HS-5 (cell line): ENCODE results near the gene DCDC2.
"Not testable (repeated sequence)": the region's sequence is repeated elsewhere in the genome, so short reads cannot be mapped to it uniquely, and the experiment has no call there.

Experiments used
- DNase-seq: peaks from one replicate; pipeline ENCODE4 v3.0.0-alpha.2; 2012; ENCODE audit warnings: low read depth

DCDC2 gene

GRCh38 chr6:24258214-24258613, 99.6 kb downstream of the DCDC2 start:
- DNase-seq: not testable (repeated sequence)

GRCh38 chr6:24257282-24257681, 100.6 kb downstream of the DCDC2 start:
- no peak for DNase-seq

- no peak for DNase-seq
Observed at GRCh38 chr6:24255676-24256075, 102.2 kb downstream of the DCDC2 start.

- no peak for DNase-seq
Observed at GRCh38 chr6:24253360-24253759, 104.5 kb downstream of the DCDC2 start.

- no peak for DNase-seq
Observed at GRCh38 chr6:24252280-24252679, 105.6 kb downstream of the DCDC2 start.

GRCh38 chr6:24251339-24251738, 106.5 kb downstream of the DCDC2 start:
- DNase-seq: no peak

- no peak for DNase-seq
Observed at GRCh38 chr6:24249926-24250325, 107.9 kb downstream of the DCDC2 start.

GRCh38 chr6:24245275-24245674, 112.6 kb downstream of the DCDC2 start:
- DNase-seq: no peak

GRCh38 chr6:24242924-24243323, 114.9 kb downstream of the DCDC2 start:
- no peak for DNase-seq

- not testable (repeated sequence) for DNase-seq
Observed at GRCh38 chr6:24241779-24242178, 116.1 kb downstream of the DCDC2 start.

- no peak for DNase-seq
Observed at GRCh38 chr6:24240943-24241342, 116.9 kb downstream of the DCDC2 start.

GRCh38 chr6:24240380-24240928, 117.4 kb downstream of the DCDC2 start:
- no peak for DNase-seq

- DNase-seq: no peak
Observed at GRCh38 chr6:24238700-24239099, 119.2 kb downstream of the DCDC2 start.

GRCh38 chr6:24236779-24237178, 121.1 kb downstream of the DCDC2 start:
- DNase-seq: not testable (repeated sequence)

- DNase-seq: no peak
Observed at GRCh38 chr6:24233813-24234442, 123.9 kb downstream of the DCDC2 start.

- no peak for DNase-seq
Observed at GRCh38 chr6:24231438-24231977, 126.4 kb downstream of the DCDC2 start.

GRCh38 chr6:24229696-24230405, 128.0 kb downstream of the DCDC2 start:
- DNase-seq: no peak

GRCh38 chr6:24228681-24229255, 129.1 kb downstream of the DCDC2 start:
- DNase-seq: peak; percentile 70

- no peak for DNase-seq
Observed at GRCh38 chr6:24228123-24228522, 129.7 kb downstream of the DCDC2 start.

GRCh38 chr6:24227556-24227955, 130.3 kb downstream of the DCDC2 start:
- DNase-seq: no peak

GRCh38 chr6:24226541-24226940, 131.3 kb downstream of the DCDC2 start:
- DNase-seq: no peak

- DNase-seq: no peak
Observed at GRCh38 chr6:24225838-24226237, 132.0 kb downstream of the DCDC2 start.
